Stimulated activated CD4-positive, alpha-beta T cell treated with anti-CD3 and anti-CD28 coated beads, Interleukin-15, amount 100 ng/mL, for 24 hours (primary cell): ENCODE measurements around the gene UBR4.

Experiments used
- DNase-seq: peaks from one replicate; pipeline ENCODE4 v3.0.0-alpha.2; 2020

Gene UBR4

GRCh38 chr1:19087737-19088594 is 122.1 kb downstream of the UBR4 start:
- peak; percentile 37 for DNase-seq

DNA sequence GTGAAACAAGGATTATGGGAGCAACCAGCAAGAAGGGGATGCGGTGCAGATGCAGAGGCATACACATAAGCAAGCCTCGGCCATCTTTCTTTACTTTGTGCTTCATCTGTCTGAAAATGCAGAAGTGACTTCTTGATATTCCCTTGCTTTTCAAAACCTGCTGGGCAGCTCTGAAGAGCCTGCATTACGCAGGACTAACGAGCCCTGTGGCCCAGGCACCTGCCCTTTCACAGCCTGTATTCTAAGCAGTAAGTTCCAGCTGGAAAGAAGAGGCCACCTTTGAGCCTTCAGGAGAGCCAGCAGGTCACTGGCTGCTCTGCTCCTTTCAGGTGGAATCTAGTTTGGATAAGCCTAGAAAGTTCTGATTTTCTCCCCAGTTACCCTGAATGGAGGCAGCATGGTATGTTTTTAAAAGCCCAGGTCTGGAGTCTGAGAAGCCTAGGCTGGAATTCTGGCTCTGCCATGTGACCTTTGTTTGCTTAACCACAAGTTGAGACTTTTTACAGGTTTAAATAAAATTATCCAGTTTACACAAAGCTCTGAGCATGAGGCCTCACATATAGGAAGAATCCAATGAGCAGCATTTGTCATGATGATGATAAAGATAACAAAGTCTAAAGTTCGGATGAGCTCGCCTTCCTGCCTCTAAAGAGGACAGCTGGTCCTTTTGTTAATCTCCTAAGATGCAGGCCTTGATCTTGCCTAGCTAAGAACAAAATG is 122.9 kb downstream of the UBR4 start:
- no peak for DNase-seq

- DNase-seq = no peak
Measured at GRCh38 chr1:19086176-19086875, 123.7 kb downstream of the UBR4 start.

DNA sequence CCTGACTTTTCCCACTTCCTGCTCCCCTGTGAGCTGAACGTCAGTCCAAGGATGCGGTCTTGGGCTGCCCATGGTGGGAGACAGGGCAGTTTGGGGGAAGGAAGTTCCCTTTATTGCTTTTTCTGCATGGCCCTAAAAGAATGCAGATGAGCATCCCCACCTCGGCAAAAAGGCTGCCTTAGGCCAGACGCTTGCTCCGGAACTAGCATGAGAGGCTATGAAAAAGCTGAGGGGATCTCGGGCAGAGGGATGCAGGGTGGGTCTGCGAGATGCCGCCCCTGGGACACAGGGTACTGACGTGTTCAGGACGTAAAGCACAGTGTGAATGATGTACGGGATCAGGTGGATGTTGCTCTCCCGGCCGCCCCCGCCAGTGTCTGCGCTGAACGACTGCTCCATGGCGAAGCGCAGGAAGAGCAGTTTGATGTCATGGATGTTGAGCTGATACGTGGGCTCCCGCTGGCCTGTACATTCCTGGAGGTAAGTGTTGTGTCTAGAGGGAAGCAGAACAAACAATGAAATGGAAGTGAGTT is 125.8 kb downstream of the UBR4 start:
- DNase-seq = no peak

DNA sequence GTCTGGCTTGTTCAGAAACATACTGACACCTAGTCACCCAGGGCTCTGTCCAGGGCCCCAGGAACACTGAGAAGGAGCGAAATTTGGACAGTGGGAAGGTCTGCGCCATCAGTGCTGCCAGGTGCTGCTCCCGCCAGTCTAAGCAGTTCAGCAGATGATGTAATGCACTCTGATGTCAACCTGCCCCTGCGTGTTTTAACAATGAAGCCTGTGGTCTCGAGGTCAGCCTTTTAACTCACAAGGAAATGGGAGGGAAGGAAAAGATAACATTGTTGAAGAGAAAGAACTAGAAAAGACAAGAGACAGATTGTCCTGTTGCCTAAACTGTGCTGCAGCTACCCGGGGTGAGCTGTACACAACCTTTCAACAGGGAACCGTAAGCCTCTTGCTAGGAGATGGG is 127.0 kb downstream of the UBR4 start:
- no peak for DNase-seq

DNA sequence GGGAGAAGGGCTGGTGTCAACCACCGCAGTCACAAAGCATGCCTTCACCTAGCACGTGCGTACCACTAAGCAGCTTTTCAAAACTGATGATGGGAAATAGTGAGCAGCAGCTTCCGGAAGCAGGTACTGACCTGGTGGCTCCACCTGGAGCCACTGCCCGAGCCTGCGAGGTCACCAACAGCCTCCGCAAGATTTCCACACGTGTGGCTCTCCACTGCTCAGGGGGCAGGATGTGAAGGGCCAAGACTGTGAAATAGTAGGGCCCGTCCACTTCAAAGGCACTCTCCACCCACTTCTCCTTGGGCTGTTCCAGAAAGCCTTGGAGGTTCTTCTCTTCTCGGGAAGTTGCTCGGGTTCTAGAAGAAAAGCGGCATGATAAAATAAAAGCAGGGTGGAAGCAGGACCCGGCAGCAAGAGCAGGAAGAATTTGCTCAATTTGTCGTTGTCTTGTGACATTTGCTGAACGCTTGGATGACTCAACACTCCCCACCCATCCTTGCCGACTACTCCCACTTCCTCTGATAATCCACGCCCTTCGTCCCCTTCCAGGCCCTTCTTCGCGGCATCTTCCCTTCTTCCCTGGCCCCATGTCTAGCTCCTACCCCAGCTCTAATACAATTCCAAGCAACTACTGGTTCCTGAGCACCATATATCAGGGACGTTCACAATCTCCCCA is 128.7 kb downstream of the UBR4 start:
- DNase-seq = no peak

DNA sequence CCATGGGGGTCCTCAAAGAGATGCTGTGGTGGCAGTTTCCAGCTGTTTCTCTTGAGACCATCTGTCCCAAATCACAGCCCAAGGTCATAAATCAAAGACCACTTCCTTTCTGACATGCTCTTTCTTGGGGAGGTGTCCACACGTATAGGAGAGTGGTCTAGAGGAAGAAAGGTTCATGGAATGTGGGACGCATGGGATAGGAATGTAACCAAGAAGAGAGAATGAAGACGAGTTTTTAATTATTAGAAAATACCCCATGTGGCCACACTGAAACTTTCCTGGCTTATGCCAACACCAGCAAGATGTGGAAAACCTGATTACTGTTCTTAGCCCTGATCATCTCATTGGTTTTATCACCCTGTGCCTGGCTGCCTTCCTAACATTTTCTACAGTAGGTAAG is 129.3 kb downstream of the UBR4 start:
- no peak for DNase-seq

DNA sequence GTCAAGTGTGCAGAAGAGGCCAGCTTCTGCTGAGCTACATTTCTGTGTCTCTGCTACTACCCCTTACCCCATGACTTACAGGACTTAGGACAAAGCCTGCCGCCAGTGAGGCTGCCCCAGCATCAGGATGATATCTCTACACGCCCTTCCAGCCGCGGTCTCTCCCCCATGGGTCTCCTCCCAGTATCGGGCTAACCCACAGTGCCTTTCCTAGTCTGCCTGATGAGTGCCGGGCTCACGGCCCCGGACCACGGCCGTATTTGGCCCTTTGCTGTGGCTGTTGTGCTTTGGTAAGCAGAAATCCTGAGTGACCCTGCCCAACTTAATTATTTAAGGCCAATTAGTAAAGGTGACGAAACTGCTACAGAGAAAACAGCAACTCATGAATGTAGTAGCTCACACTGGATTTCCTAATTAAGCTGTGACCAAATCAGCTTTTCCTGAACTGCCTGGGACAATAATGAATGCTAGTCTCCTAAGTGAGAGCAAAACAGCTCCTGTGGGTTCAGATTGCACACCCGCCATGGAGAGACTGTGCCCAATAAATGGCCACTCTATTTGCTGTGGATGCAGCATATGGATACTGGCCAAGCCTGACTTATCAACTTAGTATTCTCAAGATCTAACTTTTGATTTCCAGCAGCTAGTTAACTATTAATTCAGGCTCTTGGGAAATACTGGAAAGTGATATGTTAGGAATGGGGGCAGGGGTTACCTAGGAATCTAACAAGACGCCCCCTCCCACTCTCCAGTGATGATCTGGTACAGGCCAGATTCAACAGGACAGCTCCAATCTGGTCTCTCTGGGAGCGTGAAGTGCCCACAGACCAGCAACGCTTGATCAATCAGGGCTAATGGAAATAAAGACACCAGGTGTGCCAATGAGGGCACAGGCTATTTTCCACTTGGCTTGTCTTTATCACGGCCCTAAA is 130.3 kb downstream of the UBR4 start:
- DNase-seq = no peak

- no peak for DNase-seq
Measured at GRCh38 chr1:19078536-19078935, 131.5 kb downstream of the UBR4 start.

DNA sequence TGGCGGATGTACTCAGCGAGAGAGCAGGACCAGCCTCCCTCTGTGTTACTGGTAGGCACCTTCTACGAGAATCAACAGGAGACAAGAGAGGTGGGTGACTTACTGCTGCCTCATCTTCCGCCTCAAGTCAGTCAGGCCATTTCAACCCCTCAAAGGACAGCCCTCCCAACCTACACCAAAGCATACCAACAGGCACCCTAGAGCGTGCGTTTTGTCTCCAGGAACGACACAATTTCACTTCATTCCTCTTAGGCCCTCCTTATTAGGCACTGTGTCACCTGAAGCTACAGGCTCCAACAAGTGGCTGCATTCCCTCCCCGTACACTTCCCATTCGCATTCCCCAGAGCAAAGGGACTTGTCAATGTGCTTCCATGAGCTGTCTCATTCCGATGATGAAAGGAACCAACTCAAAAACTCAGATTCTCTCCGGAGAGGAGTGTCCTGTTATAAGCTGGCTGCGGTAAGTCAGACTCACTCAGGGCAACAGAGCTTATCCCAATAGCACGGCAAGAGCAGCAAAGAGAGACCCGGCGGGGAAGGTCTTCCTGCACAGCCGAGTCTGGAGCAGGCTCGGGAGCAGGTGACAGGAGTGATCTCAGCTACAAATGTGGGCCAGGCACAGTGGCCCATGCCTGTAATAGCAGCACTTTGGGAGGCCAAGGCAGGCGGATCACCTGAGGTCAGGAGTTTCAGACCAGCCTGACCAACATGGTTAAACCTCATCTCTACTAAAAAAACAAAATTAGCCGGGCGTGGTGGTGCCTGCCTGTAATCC is 133.0 kb downstream of the UBR4 start:
- no peak for DNase-seq

DNA sequence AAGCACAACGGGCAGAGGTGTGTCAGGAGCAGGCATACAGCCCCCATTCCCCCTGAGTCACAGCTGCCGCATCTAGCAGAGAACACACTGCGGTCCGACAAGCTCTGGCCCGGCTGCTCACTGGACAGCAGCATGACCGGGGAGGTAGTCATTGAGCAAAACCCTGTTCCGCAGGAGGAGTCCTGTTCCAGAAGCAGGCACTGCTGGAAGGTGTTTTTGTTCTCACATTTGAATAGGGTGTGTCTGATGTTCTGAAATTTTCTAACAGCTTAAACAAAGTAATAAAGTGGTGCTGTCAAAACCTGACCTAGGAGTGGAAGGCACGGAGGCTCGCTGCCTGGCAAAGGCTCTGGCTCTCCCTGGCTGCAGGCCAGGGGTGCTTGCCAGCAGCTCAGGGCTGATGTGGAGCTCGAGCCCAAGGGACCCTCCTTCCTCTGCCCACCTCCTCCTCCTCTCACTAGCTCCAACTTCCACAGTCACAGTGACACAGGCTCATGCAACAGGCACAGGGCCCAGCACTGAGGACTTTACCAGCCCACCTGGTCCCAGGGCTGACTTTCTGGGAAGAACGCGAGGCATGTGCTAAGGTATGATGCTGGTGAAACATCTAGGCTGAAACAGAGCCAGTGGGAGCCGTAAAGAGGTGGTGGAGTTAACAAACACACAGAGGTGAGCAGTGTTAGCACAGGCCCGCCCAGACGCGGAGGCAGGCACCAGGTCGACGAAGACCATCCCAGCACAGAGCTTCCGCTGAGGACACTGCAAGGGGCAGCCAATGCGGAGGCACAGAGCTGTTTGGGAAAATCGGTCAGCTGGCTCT is 135.0 kb downstream of the UBR4 start:
- DNase-seq = no peak

GRCh38 chr1:19074361-19074901 is 135.6 kb downstream of the UBR4 start:
- peak; percentile 48 for DNase-seq

GRCh38 chr1:19073311-19074186 is 136.5 kb downstream of the UBR4 start:
- no peak for DNase-seq

GRCh38 chr1:19072285-19072981 is 137.6 kb downstream of the UBR4 start:
- DNase-seq = no peak

DNA sequence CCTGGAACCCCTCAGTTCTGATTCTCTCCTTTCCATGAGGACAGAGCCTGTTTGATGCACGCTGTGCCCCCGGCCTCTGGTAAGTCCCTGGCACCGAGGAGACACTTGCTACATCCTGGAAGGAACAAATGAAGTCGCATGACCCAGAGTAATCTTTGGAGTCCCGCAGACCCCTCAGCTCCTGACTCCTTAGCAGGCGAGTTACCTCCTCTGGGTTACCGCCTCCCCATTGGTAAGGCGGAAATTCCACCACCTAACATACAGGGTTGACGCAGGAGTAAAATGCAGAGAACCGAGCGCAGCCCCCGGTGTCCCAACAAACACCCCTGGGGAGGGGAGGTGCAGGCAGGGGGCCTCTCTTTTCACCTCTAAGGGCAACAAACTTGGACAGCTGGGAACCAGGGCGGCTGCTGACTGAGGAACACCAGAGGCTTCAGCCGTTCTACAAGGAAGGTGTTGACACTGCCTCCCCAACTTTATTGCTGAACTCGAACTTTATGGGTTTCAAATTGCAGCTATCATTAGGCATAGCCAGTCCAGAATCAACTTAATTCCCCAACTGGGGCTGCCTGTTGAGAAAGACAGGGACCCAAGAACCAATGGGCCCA is 138.3 kb downstream of the UBR4 start:
- DNase-seq = no peak

GRCh38 chr1:19070891-19071621 is 139.0 kb downstream of the UBR4 start:
- no peak for DNase-seq

GRCh38 chr1:19070197-19070651 is 139.8 kb downstream of the UBR4 start:
- DNase-seq = no peak
